WTC11 (cell line): Measurements from ENCODE around the gene FAM240A.

Source experiments
- MXD4 ChIP-seq: fragments of 250-450 bp; sonication (Bioruptor Pico); IDR thresholded peaks from 2 replicates; pipeline ENCODE4 v1.8.0; 2021; ENCODE audit warnings: mild to moderate bottlenecking, moderate library complexity, borderline replicate concordance
- TF ChIP-seq, protein P1 (sequence below): sonication (generic); formaldehyde crosslinking; IDR thresholded peaks from 2 replicates; pipeline ENCODE4 v1.8.0; 2022; ENCODE audit warnings: mild to moderate bottlenecking, missing genetic modification reagents
- TF ChIP-seq, protein P2 (sequence below): sonication (generic); formaldehyde crosslinking; IDR thresholded peaks from 2 replicates; pipeline ENCODE4 v1.8.0; 2022; ENCODE audit warnings: missing genetic modification reagents

DNA sequence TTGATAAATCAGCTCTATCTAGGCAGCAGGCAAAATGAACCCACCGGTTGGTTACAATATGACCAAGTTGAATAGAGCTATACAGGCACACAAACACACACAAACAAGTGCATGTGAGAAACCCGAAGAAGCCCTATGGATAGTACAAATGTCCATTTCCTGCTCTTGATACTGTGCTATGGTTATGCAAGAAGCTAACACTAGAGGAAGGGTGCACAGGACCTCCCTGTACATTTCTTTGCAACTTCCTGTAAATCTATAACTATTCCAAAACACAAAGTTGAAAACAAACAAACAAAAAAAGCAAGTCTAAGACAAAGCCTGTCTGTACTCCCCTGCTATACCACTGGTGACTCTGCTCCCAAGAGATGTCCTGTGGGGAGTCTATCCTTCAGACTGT, 8.2 kb upstream of the FAM240A start:
- TF ChIP-seq, protein P1, sequence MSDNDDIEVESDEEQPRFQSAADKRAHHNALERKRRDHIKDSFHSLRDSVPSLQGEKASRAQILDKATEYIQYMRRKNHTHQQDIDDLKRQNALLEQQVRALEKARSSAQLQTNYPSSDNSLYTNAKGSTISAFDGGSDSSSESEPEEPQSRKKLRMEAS (CRISPR knock-in tag): no peak
- TF ChIP-seq, protein P2, sequence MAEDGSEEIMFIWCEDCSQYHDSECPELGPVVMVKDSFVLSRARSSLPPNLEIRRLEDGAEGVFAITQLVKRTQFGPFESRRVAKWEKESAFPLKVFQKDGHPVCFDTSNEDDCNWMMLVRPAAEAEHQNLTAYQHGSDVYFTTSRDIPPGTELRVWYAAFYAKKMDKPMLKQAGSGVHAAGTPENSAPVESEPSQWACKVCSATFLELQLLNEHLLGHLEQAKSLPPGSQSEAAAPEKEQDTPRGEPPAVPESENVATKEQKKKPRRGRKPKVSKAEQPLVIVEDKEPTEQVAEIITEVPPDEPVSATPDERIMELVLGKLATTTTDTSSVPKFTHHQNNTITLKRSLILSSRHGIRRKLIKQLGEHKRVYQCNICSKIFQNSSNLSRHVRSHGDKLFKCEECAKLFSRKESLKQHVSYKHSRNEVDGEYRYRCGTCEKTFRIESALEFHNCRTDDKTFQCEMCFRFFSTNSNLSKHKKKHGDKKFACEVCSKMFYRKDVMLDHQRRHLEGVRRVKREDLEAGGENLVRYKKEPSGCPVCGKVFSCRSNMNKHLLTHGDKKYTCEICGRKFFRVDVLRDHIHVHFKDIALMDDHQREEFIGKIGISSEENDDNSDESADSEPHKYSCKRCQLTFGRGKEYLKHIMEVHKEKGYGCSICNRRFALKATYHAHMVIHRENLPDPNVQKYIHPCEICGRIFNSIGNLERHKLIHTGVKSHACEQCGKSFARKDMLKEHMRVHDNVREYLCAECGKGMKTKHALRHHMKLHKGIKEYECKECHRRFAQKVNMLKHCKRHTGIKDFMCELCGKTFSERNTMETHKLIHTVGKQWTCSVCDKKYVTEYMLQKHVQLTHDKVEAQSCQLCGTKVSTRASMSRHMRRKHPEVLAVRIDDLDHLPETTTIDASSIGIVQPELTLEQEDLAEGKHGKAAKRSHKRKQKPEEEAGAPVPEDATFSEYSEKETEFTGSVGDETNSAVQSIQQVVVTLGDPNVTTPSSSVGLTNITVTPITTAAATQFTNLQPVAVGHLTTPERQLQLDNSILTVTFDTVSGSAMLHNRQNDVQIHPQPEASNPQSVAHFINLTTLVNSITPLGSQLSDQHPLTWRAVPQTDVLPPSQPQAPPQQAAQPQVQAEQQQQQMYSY (CRISPR knock-in tag): no peak
- no peak for TF ChIP-seq MXD4 (CRISPR knock-in tag)
